SK-N-SH (cell line): ENCODE measurements around the gene BCR. TPM values are rescaled to one million over a fixed set of nuclear protein-coding genes. Genes with fewer than 3 reads are reported as not detected.

Experiments
- CTCF ChIA-PET: fragments of 300-600, 350-600 bp; formaldehyde crosslinking; extraction: SDS; loops from one replicate; lab custom pipeline; 2021; lab: Yijun Ruan, JAX
- POLR2A ChIA-PET: fragments of 350-600 bp; sonication (Branson Sonifier 250); formaldehyde crosslinking; extraction: SDS; loops from one replicate; lab custom pipeline; 2020; ENCODE audit warnings: antibody characterized with exemption, inconsistent platforms; lab: Yijun Ruan, JAX
- DNase-seq: peaks from one replicate; pipeline ENCODE4 v3.0.0; 2012
- H2AFZ ChIP-seq: fragments of 200-600 bp; sonication (generic); 2 replicates; pipeline ENCODE4 v1.8.1; 2016; ENCODE audit warnings: antibody characterized with exemption, mild to moderate bottlenecking, low read depth
- H3F3A ChIP-seq: fragments of 200-600 bp; sonication (generic); replicated peaks from 2 replicates; pipeline ENCODE3; 2016; ENCODE audit warnings: antibody characterized with exemption, mild to moderate bottlenecking; ENCODE audit not compliant: insufficient read depth
- H3K27ac ChIP-seq, 2 experiments: fragments of 200-500 bp in 1 of 2; fragments of 200-600 bp in 1 of 2; sonication (Bioruptor generic) in 1 of 2; sonication (generic), shearing (Covaris generic) in 1 of 2; 2 replicates each; pipeline versions ENCODE4 v1.5.1 to v1.6.1; 2014 to 2016; ENCODE audit warnings: low read depth in 2 of 2, inconsistent platforms in 1 of 2, low read length in 1 of 2, mild to moderate bottlenecking in 1 of 2, mixed read lengths in 1 of 2
- H3K27me3 ChIP-seq: fragments of 200-600 bp; sonication (generic), shearing (Covaris generic); 2 replicates; pipeline ENCODE4 v1.6.1; 2016; ENCODE audit warnings: mixed run types; ENCODE audit not compliant: insufficient read depth
- H3K36me3 ChIP-seq, 2 experiments: fragments of 200-500 bp in 1 of 2; fragments of 200-600 bp in 1 of 2; sonication (Bioruptor generic) in 1 of 2; sonication (generic) in 1 of 2; replicated peaks in 1 of 2; 2 replicates each; pipeline versions ENCODE3 to v1.5.1; 2014 to 2016; ENCODE audit warnings: low read length in 1 of 2, mild to moderate bottlenecking in 1 of 2; ENCODE audit not compliant: insufficient read depth in 2 of 2, control insufficient read depth in 1 of 2
- H3K4me1 ChIP-seq, 2 experiments: fragments of 200-500 bp in 1 of 2; fragments of 200-600 bp in 1 of 2; sonication (Bioruptor generic) in 1 of 2; sonication (generic), shearing (Covaris generic) in 1 of 2; 2 replicates each; pipeline versions ENCODE4 v1.5.1 to v1.6.1; 2014 to 2016; ENCODE audit warnings: low read depth in 1 of 2, low read length in 1 of 2, mixed run types in 1 of 2; ENCODE audit not compliant: insufficient read depth in 2 of 2, control insufficient read depth in 1 of 2
- H3K4me2 ChIP-seq: fragments of 200-600 bp; sonication (generic), shearing (Covaris generic); 2 replicates; pipeline ENCODE4 v1.6.1; 2017; ENCODE audit warnings: mixed run types
- H3K4me3 ChIP-seq, 2 experiments: fragments of 200-500 bp in 1 of 2; fragments of 200-600 bp in 1 of 2; sonication (Bioruptor generic) in 1 of 2; sonication (generic), shearing (Covaris generic) in 1 of 2; 2 replicates each; pipeline versions ENCODE4 v1.5.1 to v1.8.1; 2014 to 2016; ENCODE audit warnings: low read depth in 2 of 2, inconsistent platforms in 1 of 2, low read length in 1 of 2, mild to moderate bottlenecking in 1 of 2, mixed read lengths in 1 of 2, moderate library complexity in 1 of 2
- H3K79me2 ChIP-seq: fragments of 200-600 bp; sonication (generic); 2 replicates; pipeline ENCODE4 v1.8.1; 2017; ENCODE audit warnings: mild to moderate bottlenecking; ENCODE audit not compliant: insufficient read depth
- H3K9ac ChIP-seq: fragments of 200-600 bp; sonication (generic); 2 replicates; pipeline ENCODE4 v1.6.1; 2017; ENCODE audit warnings: mixed run types
- H3K9me2 ChIP-seq: fragments of 200-600 bp; sonication (generic); 2 replicates; pipeline ENCODE4 v1.6.1; 2017; ENCODE audit warnings: mixed run types
- H3K9me3 ChIP-seq: fragments of 200-600 bp; sonication (generic); 2 replicates; pipeline ENCODE4 v1.6.1; 2017; ENCODE audit warnings: mixed run types, mild to moderate bottlenecking, moderate library complexity
- H4K20me1 ChIP-seq: fragments of 200-600 bp; sonication (generic); 2 replicates; pipeline ENCODE4 v1.6.1; 2017; ENCODE audit warnings: mild to moderate bottlenecking, mixed run types; ENCODE audit not compliant: insufficient read depth
- CHD2 ChIP-seq: fragments of 150-350 bp; IDR thresholded peaks from 2 replicates; pipeline ENCODE4 v1.6.1; 2018; ENCODE audit warnings: low read length; ENCODE audit not compliant: partially characterized antibody
- EZH2phosphoT487 ChIP-seq: fragments of 200-600 bp; sonication (generic); IDR thresholded peaks from 2 replicates; pipeline ENCODE4 v1.6.1; 2017; ENCODE audit warnings: low read depth, mixed run types, mild to moderate bottlenecking, antibody characterized with exemption, moderate library complexity, borderline replicate concordance
- FOSL2 ChIP-seq: IDR thresholded peaks from 2 replicates; pipeline ENCODE4 v1.4.0; 2012; ENCODE audit warnings: low read depth, mild to moderate bottlenecking, moderate library complexity, borderline replicate concordance
- FOXM1 ChIP-seq: IDR thresholded peaks from 2 replicates; pipeline ENCODE4 v1.4.0; 2012; ENCODE audit warnings: low read depth, mild to moderate bottlenecking
- GATA2 ChIP-seq: sonication (generic); formaldehyde crosslinking; IDR thresholded peaks from 2 replicates; pipeline ENCODE4 v1.5.0; 2020; ENCODE audit warnings: mild to moderate bottlenecking, missing genetic modification reagents
- IRF3 ChIP-seq: fragments of 150-350 bp; IDR thresholded peaks from 2 replicates; pipeline ENCODE4 v1.6.1; 2016; ENCODE audit warnings: mild to moderate bottlenecking, low read depth, low read length
- MAX ChIP-seq: IDR thresholded peaks from 2 replicates; pipeline ENCODE4 v1.4.0; 2012; ENCODE audit warnings: low read depth
- MEF2A ChIP-seq: IDR thresholded peaks from 2 replicates; pipeline ENCODE4 v1.4.0; 2012; ENCODE audit warnings: low read depth, borderline replicate concordance
- MXI1 ChIP-seq: IDR thresholded peaks from 2 replicates; pipeline ENCODE4 v1.6.1; 2012; ENCODE audit warnings: mild to moderate bottlenecking, low read depth, low read length, improper control_type of control experiment
- POLR2AphosphoS5 ChIP-seq: IDR thresholded peaks from 2 replicates; pipeline ENCODE4 v1.6.1; 2012; ENCODE audit warnings: low read depth, low read length
- RCOR1 ChIP-seq: fragments of 150-350 bp; IDR thresholded peaks from 2 replicates; pipeline ENCODE4 v1.6.1; 2017; ENCODE audit warnings: antibody characterized with exemption, low read length
- REST ChIP-seq: IDR thresholded peaks from 2 replicates; pipeline ENCODE4 v1.6.1; 2012; ENCODE audit warnings: mild to moderate bottlenecking, low read depth, low read length, moderate library complexity
- SMC3 ChIP-seq: IDR thresholded peaks from 2 replicates; pipeline ENCODE4 v1.6.1; 2012; ENCODE audit warnings: low read depth, low read length, improper control_type of control experiment
- TAF1 ChIP-seq: IDR thresholded peaks from 2 replicates; pipeline ENCODE4 v1.6.1; 2012; ENCODE audit warnings: low read depth, mild to moderate bottlenecking, low read length, moderate library complexity, borderline replicate concordance
- TCF12 ChIP-seq: IDR thresholded peaks from 2 replicates; pipeline ENCODE4 v1.4.0; 2012
- TEAD4 ChIP-seq: IDR thresholded peaks from 2 replicates; pipeline ENCODE4 v1.4.0; 2012; ENCODE audit warnings: mild to moderate bottlenecking, borderline replicate concordance; ENCODE audit not compliant: insufficient read depth
- USF1 ChIP-seq: IDR thresholded peaks from 2 replicates; pipeline ENCODE4 v1.4.0; 2012; ENCODE audit warnings: low read depth, borderline replicate concordance
- USF2 ChIP-seq: fragments of 150-350 bp; IDR thresholded peaks from 2 replicates; pipeline ENCODE4 v1.6.1; 2017; ENCODE audit warnings: antibody characterized with exemption, low read length, low read depth, borderline replicate concordance
- WGBS: methylation state at CpG from one replicate; pipeline ENCODE4 v1.1.6; 2017; ENCODE audit warnings: low lambda C conversion rate; 5-methylcytosine and 5-hydroxymethylcytosine counted together
- polyA plus RNA-seq, 3 experiments: library from polyadenylated mRNA; depleted of rRNA; stranded (reverse); fragments of >200 nt; gene quantifications; 2 replicates each; pipeline ENCODE4 v1.2.3, GENCODE V29; 2012

BCR gene
- polyA plus RNA-seq, 1 of the 3 experiments (the other 2 are of a cell fraction) = 50.9 TPM

GRCh38 chr22:23184764-23185113 lies 4.4 kb downstream of the BCR start:
- H3K4me1 ChIP-seq = peaks cover 13 to 40% of the 10 kb centered on the region in 2 experiments
- H3K36me3 ChIP-seq = peaks cover 0 to 2% of the 10 kb centered on the region in 2 experiments
- H3K27me3 ChIP-seq = no peaks in the 10 kb centered on the region
- H4K20me1 ChIP-seq = peaks cover 64% of the 10 kb centered on the region
- whole genome bisulfite sequencing = 86% methylated on average over 4 of the region's 5 CpGs
- no peak overlapping the region; the same call in 1 of the 2 replicates for H3K4me2 ChIP-seq
- ChIA-PET POLR2A (no interaction called here), CTCF (interaction anchor here (21.1 kb wide), 1 partner anchor 102 kb away, joined by 587 read pairs; no protein-coding TSS in a partner anchor)
- no peak overlapping the region for H3K9ac ChIP-seq
- no peaks in the 10 kb centered on the region for H3K9me2 ChIP-seq
- no peaks in the 10 kb centered on the region for H3F3A ChIP-seq
- DNase-seq = no peak
- no peak overlapping the region for H3K4me3 ChIP-seq
- H3K9me3 ChIP-seq = no peaks in the 10 kb centered on the region
- peaks cover 86% of the 10 kb centered on the region for H3K79me2 ChIP-seq
- no peak overlapping the region for H3K27ac ChIP-seq
- TF ChIP-seq USF1 (no peak), FOXM1 (no peak), USF2 (no peak), FOSL2 (no peak), SMC3 (no peak), POLR2AphosphoS5 (no peak), TCF12 (no peak), RCOR1 (no peak), TAF1 (no peak), EZH2phosphoT487 (no peak)
- no peak overlapping the region for H2AFZ ChIP-seq

DNA sequence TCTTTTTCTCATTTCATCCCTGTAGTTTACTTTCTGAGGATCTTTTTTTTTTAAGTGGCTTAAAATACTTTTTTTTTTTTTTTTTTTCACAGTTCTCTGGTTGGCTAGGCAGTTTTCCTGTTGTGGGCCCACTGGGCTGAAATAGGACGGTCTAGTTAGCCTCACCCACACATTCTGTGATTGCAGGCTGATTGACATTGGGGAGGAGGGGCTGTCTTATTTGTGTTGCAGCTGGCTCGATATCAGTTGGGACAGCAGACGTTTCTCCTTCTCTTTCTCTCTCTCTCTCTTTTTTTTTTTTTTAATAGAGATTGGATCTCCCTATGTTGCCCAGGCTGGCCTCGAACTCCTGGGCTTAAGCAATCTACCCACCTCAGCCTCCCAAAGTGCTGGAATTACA lies 6.9 kb downstream of the BCR start:
- Histone ChIP-seq H3K4me3 (no peak overlapping the region), H3K4me1 (peaks cover 5 to 30% of the 10 kb centered on the region in 2 experiments), H3K79me2 (peaks cover 96% of the 10 kb centered on the region), H3K27ac (no peak overlapping the region), H3K9me2 (no peaks in the 10 kb centered on the region), H3K27me3 (no peaks in the 10 kb centered on the region), H2AFZ (no peak overlapping the region), H3F3A (no peaks in the 10 kb centered on the region), H3K9me3 (no peaks in the 10 kb centered on the region), H4K20me1 (peaks cover 72% of the 10 kb centered on the region), H3K4me2 (no peak overlapping the region), H3K9ac (no peak overlapping the region), H3K36me3 (peaks cover 2 to 4% of the 10 kb centered on the region in 2 experiments)
- ChIA-PET CTCF (interaction anchor here (1.1 to 5.9 kb wide), 3 partner anchors 18 to 228 kb away, joined by 3 to 27 read pairs (median 3); no protein-coding TSS in a partner anchor), POLR2A (no interaction called here)
- DNase-seq = no peak
- 95% methylated on average over 4 of the region's 4 CpGs for WGBS
- TF ChIP-seq REST = no peak
- TF ChIP-seq USF1 = no peak
- TF ChIP-seq MEF2A = no peak
- no peak for TF ChIP-seq TEAD4
- no peak for TF ChIP-seq RCOR1
- no peak for TF ChIP-seq MAX
- TF ChIP-seq USF2 = no peak
- no peak for TF ChIP-seq TAF1
- no peak for TF ChIP-seq FOXM1
- TF ChIP-seq GATA2 (CRISPR knock-in tag) = no peak
- no peak for TF ChIP-seq CHD2
- no peak for TF ChIP-seq MXI1
- TF ChIP-seq IRF3 = no peak
